WTC11 (cell line): ENCODE results near the gene SPAAR.

Experiments
- CTCF ChIP-seq: fragments of 200-600 bp; IDR thresholded peaks from 2 replicates; pipeline ENCODE4 v1.8.0; 2022; ENCODE audit warnings: antibody characterized with exemption
- USF2 ChIP-seq: sonication (generic); formaldehyde crosslinking; IDR thresholded peaks from 2 replicates; pipeline ENCODE4 v1.8.1; 2023; ENCODE audit warnings: mild to moderate bottlenecking, missing genetic modification reagents, moderate library complexity
- ZNF425 ChIP-seq: fragments of 250-450 bp; sonication (Bioruptor Pico); conservative IDR thresholded peaks from 2 replicates; pipeline ENCODE4 v1.9.0; 2021; ENCODE audit warnings: mild to moderate bottlenecking
- ZNF512 ChIP-seq: sonication (generic); formaldehyde crosslinking; IDR thresholded peaks from 2 replicates; pipeline ENCODE4 v1.8.1; 2022; ENCODE audit warnings: missing genetic modification reagents, borderline replicate concordance

- TF ChIP-seq ZNF512 (CRISPR knock-in tag) (no peak), ZNF425 (no peak), USF2 (CRISPR knock-in tag) (no peak), CTCF (no peak)
These were observed 5.1 kb downstream of the SPAAR start for GRCh38 chr9:35914301-35914807.
